ENCODE results near the gene ZNF516. TPM values are rescaled to one million over a fixed set of nuclear protein-coding genes. Genes with fewer than 3 reads are reported as not detected.

ZNF516 gene
- total and polyA plus RNA-seq, 2 of the 13 experiments (the other 11 are each of a cell fraction or from before 2014, with no cell fraction given): 16.6 to 18.7 TPM

DNA sequence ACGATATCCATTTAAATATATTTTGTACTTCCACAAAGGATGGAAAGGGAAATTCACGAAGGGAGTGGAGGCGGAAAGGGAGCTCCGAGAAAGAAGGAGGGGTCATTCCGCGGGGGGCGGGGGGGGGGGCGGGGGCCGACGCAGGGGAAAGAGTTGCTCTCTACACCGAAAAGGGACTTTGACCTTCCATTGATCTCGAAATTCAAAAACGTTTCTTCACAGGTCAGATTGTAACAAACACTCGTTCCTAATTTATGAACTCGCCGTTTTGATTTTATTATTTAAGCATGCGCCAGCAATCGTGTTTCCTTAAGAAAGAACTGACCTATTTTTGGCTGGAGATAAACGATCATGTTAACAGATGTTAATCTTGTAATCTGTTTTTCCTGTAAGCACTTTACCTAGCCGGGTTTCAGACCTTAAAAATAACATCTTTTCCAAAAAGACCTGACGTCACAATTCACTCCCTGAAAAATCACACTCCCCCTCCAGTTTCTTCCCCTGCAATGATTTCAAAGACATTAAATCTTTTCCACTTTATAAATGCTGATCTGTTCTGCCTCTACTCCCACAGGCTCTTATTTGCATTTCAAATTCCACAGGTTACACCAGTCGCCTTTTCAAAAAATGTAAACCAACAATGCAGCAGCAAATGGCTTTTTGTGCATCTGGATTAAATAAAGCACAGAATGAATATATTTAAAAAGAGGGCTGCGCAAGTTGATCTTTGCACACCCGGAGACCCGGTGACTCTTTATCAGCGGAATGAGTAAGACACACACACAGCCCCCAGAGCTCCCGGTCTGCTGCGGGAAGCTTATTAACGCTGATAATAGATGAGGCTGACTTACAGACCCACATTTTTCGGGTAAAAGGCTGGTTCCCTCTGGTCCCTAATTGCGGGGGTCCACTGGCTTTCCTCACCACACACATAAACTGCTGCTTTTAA is 1.6 kb downstream of the ZNF516 start (continued):
- TF ChIP-seq, protein P1, sequence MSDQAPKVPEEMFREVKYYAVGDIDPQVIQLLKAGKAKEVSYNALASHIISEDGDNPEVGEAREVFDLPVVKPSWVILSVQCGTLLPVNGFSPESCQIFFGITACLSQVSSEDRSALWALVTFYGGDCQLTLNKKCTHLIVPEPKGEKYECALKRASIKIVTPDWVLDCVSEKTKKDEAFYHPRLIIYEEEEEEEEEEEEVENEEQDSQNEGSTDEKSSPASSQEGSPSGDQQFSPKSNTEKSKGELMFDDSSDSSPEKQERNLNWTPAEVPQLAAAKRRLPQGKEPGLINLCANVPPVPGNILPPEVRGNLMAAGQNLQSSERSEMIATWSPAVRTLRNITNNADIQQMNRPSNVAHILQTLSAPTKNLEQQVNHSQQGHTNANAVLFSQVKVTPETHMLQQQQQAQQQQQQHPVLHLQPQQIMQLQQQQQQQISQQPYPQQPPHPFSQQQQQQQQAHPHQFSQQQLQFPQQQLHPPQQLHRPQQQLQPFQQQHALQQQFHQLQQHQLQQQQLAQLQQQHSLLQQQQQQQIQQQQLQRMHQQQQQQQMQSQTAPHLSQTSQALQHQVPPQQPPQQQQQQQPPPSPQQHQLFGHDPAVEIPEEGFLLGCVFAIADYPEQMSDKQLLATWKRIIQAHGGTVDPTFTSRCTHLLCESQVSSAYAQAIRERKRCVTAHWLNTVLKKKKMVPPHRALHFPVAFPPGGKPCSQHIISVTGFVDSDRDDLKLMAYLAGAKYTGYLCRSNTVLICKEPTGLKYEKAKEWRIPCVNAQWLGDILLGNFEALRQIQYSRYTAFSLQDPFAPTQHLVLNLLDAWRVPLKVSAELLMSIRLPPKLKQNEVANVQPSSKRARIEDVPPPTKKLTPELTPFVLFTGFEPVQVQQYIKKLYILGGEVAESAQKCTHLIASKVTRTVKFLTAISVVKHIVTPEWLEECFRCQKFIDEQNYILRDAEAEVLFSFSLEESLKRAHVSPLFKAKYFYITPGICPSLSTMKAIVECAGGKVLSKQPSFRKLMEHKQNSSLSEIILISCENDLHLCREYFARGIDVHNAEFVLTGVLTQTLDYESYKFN (CRISPR knock-in tag; conservative IDR thresholded peaks at IDR 0.05): peak; percentile 73
- TF ChIP-seq ZNF263 (CRISPR knock-in tag; IDR thresholded peaks at IDR 0.05) (no peak), ZNF672 (CRISPR knock-in tag; IDR thresholded peaks at IDR 0.05) (no peak), HMG20A (CRISPR knock-in tag; IDR thresholded peaks at IDR 0.05; ENCODE audit: borderline replicate concordance) (no peak), ASH2L (IDR thresholded peaks at IDR 0.05; ENCODE audit: insufficient read length, low read depth, low read length) (peak; percentile 89), SALL1 (CRISPR knock-in tag; IDR thresholded peaks at IDR 0.05) (no peak; the same call in 1 of the 2 replicates), ZNF761 (CRISPR knock-in tag; conservative IDR thresholded peaks at IDR 0.05) (no peak), ZNF207 (IDR thresholded peaks at IDR 0.05; ENCODE audit: borderline replicate concordance) (no peak), SMC3 (IDR thresholded peaks at IDR 0.05; ENCODE audit: low read length) (no peak), TCF7 (IDR thresholded peaks at IDR 0.05; ENCODE audit: low read depth) (0 out of 2 replicates have a peak, but pooled peaks have one; percentile 12), ZNF24 (IDR thresholded peaks at IDR 0.05) (no peak)
- TF ChIP-seq, protein P2, sequence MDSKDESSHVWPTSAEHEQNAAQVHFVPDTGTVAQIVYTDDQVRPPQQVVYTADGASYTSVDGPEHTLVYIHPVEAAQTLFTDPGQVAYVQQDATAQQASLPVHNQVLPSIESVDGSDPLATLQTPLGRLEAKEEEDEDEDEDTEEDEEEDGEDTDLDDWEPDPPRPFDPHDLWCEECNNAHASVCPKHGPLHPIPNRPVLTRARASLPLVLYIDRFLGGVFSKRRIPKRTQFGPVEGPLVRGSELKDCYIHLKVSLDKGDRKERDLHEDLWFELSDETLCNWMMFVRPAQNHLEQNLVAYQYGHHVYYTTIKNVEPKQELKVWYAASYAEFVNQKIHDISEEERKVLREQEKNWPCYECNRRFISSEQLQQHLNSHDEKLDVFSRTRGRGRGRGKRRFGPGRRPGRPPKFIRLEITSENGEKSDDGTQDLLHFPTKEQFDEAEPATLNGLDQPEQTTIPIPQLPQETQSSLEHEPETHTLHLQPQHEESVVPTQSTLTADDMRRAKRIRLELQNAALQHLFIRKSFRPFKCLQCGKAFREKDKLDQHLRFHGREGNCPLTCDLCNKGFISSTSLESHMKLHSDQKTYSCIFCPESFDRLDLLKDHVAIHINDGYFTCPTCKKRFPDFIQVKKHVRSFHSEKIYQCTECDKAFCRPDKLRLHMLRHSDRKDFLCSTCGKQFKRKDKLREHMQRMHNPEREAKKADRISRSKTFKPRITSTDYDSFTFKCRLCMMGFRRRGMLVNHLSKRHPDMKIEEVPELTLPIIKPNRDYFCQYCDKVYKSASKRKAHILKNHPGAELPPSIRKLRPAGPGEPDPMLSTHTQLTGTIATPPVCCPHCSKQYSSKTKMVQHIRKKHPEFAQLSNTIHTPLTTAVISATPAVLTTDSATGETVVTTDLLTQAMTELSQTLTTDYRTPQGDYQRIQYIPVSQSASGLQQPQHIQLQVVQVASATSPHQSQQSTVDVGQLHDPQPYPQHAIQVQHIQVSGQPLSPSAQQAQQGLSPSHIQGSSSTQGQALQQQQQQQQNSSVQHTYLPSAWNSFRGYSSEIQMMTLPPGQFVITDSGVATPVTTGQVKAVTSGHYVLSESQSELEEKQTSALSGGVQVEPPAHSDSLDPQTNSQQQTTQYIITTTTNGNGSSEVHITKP (CRISPR knock-in tag; IDR thresholded peaks at IDR 0.05; ENCODE audit: low read depth): no peak; the same call in 1 of the 2 replicates
- TF ChIP-seq, protein P3, sequence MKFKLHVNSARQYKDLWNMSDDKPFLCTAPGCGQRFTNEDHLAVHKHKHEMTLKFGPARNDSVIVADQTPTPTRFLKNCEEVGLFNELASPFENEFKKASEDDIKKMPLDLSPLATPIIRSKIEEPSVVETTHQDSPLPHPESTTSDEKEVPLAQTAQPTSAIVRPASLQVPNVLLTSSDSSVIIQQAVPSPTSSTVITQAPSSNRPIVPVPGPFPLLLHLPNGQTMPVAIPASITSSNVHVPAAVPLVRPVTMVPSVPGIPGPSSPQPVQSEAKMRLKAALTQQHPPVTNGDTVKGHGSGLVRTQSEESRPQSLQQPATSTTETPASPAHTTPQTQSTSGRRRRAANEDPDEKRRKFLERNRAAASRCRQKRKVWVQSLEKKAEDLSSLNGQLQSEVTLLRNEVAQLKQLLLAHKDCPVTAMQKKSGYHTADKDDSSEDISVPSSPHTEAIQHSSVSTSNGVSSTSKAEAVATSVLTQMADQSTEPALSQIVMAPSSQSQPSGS (CRISPR knock-in tag; IDR thresholded peaks at IDR 0.05): no peak
- TF ChIP-seq, protein P4, sequence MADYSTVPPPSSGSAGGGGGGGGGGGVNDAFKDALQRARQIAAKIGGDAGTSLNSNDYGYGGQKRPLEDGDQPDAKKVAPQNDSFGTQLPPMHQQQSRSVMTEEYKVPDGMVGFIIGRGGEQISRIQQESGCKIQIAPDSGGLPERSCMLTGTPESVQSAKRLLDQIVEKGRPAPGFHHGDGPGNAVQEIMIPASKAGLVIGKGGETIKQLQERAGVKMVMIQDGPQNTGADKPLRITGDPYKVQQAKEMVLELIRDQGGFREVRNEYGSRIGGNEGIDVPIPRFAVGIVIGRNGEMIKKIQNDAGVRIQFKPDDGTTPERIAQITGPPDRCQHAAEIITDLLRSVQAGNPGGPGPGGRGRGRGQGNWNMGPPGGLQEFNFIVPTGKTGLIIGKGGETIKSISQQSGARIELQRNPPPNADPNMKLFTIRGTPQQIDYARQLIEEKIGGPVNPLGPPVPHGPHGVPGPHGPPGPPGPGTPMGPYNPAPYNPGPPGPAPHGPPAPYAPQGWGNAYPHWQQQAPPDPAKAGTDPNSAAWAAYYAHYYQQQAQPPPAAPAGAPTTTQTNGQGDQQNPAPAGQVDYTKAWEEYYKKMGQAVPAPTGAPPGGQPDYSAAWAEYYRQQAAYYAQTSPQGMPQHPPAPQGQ (CRISPR knock-in tag; IDR thresholded peaks at IDR 0.05; ENCODE audit: borderline replicate concordance): no peak
- TF ChIP-seq, protein P5, sequence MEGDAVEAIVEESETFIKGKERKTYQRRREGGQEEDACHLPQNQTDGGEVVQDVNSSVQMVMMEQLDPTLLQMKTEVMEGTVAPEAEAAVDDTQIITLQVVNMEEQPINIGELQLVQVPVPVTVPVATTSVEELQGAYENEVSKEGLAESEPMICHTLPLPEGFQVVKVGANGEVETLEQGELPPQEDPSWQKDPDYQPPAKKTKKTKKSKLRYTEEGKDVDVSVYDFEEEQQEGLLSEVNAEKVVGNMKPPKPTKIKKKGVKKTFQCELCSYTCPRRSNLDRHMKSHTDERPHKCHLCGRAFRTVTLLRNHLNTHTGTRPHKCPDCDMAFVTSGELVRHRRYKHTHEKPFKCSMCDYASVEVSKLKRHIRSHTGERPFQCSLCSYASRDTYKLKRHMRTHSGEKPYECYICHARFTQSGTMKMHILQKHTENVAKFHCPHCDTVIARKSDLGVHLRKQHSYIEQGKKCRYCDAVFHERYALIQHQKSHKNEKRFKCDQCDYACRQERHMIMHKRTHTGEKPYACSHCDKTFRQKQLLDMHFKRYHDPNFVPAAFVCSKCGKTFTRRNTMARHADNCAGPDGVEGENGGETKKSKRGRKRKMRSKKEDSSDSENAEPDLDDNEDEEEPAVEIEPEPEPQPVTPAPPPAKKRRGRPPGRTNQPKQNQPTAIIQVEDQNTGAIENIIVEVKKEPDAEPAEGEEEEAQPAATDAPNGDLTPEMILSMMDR (CRISPR knock-in tag; IDR thresholded peaks at IDR 0.05): no peak
